Stimulated activated effector memory CD8-positive, alpha-beta T cell treated with anti-CD3 and anti-CD28 coated beads, Interleukin-12 subunit alpha, Interleukin-12 subunit beta, amount 100 ng/mL, for 72 hours (primary cell): ENCODE measurements around the gene APOBEC3F.
"Not testable (repeated sequence)": the region's sequence is repeated elsewhere in the genome, so short reads cannot be mapped to it uniquely, and the experiment has no call there.

ENCODE experiments used
- ATAC-seq: fragments of 150-1000 bp; cut with Tn5 transposase; 2 replicates; pipeline ENCODE4 v1.10.0; 2021
- DNase-seq, 2 donors: peaks; one replicate each; pipeline ENCODE4 v3.0.0; 2021 to 2022; ENCODE audit warnings: low spot score in 2 of 2
- H3K27ac Mint-ChIP-seq: one replicate; pipeline ENCODE4 v1.8.0; 2022; ENCODE audit warnings: mild to moderate bottlenecking, mixed read lengths
- H3K36me3 Mint-ChIP-seq: one replicate; pipeline ENCODE4 v1.8.0; 2022; ENCODE audit warnings: mild to moderate bottlenecking, mixed read lengths
- H3K4me1 Mint-ChIP-seq: one replicate; pipeline ENCODE4 v1.8.0; 2022; ENCODE audit warnings: mixed read lengths
- H3K4me3 Mint-ChIP-seq: one replicate; pipeline ENCODE4 v1.8.0; 2022; ENCODE audit warnings: mild to moderate bottlenecking, mixed read lengths
- H3K9me3 Mint-ChIP-seq: one replicate; pipeline ENCODE4 v1.8.0; 2022; ENCODE audit warnings: mixed read lengths

The APOBEC3F gene

DNA sequence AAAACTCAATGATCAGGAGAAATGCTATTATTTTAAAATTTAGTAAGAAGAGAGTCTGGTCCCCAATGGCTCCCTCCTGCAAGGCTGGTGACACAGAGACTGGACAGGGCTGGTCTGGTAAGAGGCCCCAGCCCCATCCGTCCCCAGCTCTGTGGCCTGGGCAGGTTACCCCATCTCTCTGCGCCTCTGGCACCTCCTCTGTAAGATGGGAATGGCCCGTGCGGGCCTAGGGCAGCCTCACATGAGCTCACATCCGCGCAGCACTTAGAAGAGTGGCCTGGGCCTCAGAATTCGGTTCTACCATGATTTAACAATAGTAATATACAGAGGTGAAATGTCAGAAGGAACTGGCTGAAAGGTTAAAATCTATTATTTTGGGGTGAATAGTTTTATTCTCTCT, 1.2 kb downstream of the APOBEC3F start:
- Mint-ChIP-seq H3K27ac (peak overlapping the region; percentile 94), H3K9me3 (no peaks in the 10 kb centered on the region), H3K36me3 (peaks cover 72% of the 10 kb centered on the region), H3K4me3 (peak overlapping the region; percentile 85), H3K4me1 (peaks cover 62% of the 10 kb centered on the region)
- ATAC-seq: no peak
- no peak for DNase-seq

GRCh38 chr22:39043063-39043462, 2.4 kb downstream of the APOBEC3F start:
- not testable (repeated sequence) for H3K27ac Mint-ChIP-seq, ATAC-seq, DNase-seq, H3K4me3 Mint-ChIP-seq, H3K9me3 Mint-ChIP-seq
- peaks cover 71% of the 10 kb centered on the region for H3K4me1 Mint-ChIP-seq
- peaks cover 80% of the 10 kb centered on the region for H3K36me3 Mint-ChIP-seq

- Mint-ChIP-seq H3K27ac (peak overlapping the region; percentile 82), H3K36me3 (peaks cover 73% of the 10 kb centered on the region), H3K4me1 (peaks cover 54% of the 10 kb centered on the region)
- not testable (repeated sequence) for ATAC-seq, H3K4me3 Mint-ChIP-seq, H3K9me3 Mint-ChIP-seq, DNase-seq
Measured at GRCh38 chr22:39045136-39045535, 4.5 kb downstream of the APOBEC3F start.

GRCh38 chr22:39049486-39049885, 8.8 kb downstream of the APOBEC3F start:
- Mint-ChIP-seq H3K4me1 (peaks cover 32% of the 10 kb centered on the region), H3K27ac (peak overlapping the region; percentile 29), H3K36me3 (peaks cover 54% of the 10 kb centered on the region)
- not testable (repeated sequence) for H3K4me3 Mint-ChIP-seq, ATAC-seq, H3K9me3 Mint-ChIP-seq, DNase-seq

- H3K4me3 Mint-ChIP-seq, ATAC-seq, H3K4me1 Mint-ChIP-seq, H3K9me3 Mint-ChIP-seq, DNase-seq: not testable (repeated sequence)
- Mint-ChIP-seq H3K36me3 (peaks cover 29% of the 10 kb centered on the region), H3K27ac (peak overlapping the region; percentile 80)
Measured at GRCh38 chr22:39051844-39052495, 11.3 kb downstream of the APOBEC3F start.

DNA sequence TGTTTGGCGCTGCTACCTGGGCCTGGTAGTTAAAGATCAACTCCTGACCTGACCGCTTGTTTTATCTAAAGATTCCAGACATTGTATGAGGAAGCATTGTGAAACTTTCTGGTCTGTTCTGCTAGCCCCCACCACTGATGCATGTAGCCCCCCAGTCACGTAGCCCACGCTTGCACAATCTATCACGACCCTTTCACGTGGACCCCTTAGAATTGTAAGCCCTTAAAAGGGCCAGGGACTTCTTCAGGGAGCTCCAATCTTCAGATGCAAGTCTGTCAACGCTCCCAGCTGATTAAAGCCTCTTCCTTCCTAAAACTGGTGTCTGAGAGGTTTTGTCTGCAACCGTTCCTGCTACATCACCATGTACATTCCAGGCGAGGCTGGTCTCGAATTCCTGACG, 15.0 kb downstream of the APOBEC3F start:
- DNase-seq: no peak
- ATAC-seq: no peak
- Mint-ChIP-seq H3K36me3 (peaks cover 19% of the 10 kb centered on the region), H3K9me3 (no peaks in the 10 kb centered on the region), H3K27ac (no peak overlapping the region), H3K4me1 (no peaks in the 10 kb centered on the region), H3K4me3 (no peak overlapping the region)

GRCh38 chr22:39061290-39061689, 20.6 kb downstream of the APOBEC3F start:
- not testable (repeated sequence) for H3K4me3 Mint-ChIP-seq, H3K9me3 Mint-ChIP-seq, ATAC-seq, DNase-seq, H3K36me3 Mint-ChIP-seq, H3K27ac Mint-ChIP-seq
- peaks cover 12% of the 10 kb centered on the region for H3K4me1 Mint-ChIP-seq

- not testable (repeated sequence) for ATAC-seq, H3K27ac Mint-ChIP-seq, H3K36me3 Mint-ChIP-seq, H3K9me3 Mint-ChIP-seq, DNase-seq, H3K4me3 Mint-ChIP-seq
- H3K4me1 Mint-ChIP-seq: peaks cover 12% of the 10 kb centered on the region
Measured at GRCh38 chr22:39061951-39062350, 21.3 kb downstream of the APOBEC3F start.

- DNase-seq, H3K27ac Mint-ChIP-seq, ATAC-seq, H3K9me3 Mint-ChIP-seq, H3K36me3 Mint-ChIP-seq, H3K4me3 Mint-ChIP-seq: not testable (repeated sequence)
- peaks cover 12% of the 10 kb centered on the region for H3K4me1 Mint-ChIP-seq
Measured at GRCh38 chr22:39063904-39064303, 23.2 kb downstream of the APOBEC3F start.

GRCh38 chr22:39066442-39067276, 26.0 kb downstream of the APOBEC3F start:
- H3K27ac Mint-ChIP-seq, H3K36me3 Mint-ChIP-seq: not testable (repeated sequence)
- ATAC-seq: peak; percentile 7

GRCh38 chr22:39068033-39068785, 27.5 kb downstream of the APOBEC3F start:
- H3K27ac Mint-ChIP-seq: no peak overlapping the region
- no peaks in the 10 kb centered on the region for H3K9me3 Mint-ChIP-seq
- peaks cover 17% of the 10 kb centered on the region for H3K4me1 Mint-ChIP-seq
- H3K36me3 Mint-ChIP-seq: peaks cover 5% of the 10 kb centered on the region
- DNase-seq (no peak), ATAC-seq (no peak)
- H3K4me3 Mint-ChIP-seq: no peak overlapping the region

More at GRCh38 chr22:39066442-39067276, 26.0 kb downstream of the APOBEC3F start:
- peaks cover 17% of the 10 kb centered on the region for H3K4me1 Mint-ChIP-seq
- DNase-seq, H3K9me3 Mint-ChIP-seq, H3K4me3 Mint-ChIP-seq: not testable (repeated sequence)

DNA sequence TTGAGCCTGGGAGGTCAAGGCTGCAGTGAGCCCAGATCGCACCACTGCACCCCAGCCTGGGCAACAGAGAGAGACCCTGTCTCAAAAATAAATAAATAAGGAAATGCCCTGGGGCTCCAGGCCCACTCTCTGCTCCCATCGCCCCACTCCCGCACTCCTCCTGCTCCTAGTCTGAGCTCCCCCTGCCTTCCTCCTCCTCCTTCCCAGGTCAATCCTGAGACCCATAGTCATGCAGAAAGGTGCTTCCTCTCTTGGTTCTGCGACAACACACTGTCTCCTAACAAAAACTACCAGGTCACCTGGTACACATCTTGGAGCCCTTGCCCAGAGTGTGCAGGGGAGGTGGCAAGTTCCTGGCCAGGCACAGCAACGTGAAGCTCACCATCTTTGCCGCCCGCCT, 29.5 kb downstream of the APOBEC3F start:
- peaks cover 5% of the 10 kb centered on the region for H3K36me3 Mint-ChIP-seq
- H3K27ac Mint-ChIP-seq: no peak overlapping the region
- DNase-seq: no peak
- H3K9me3 Mint-ChIP-seq: no peaks in the 10 kb centered on the region
- H3K4me1 Mint-ChIP-seq: peaks cover 9% of the 10 kb centered on the region
- H3K4me3 Mint-ChIP-seq: no peak overlapping the region
- no peak for ATAC-seq

DNA sequence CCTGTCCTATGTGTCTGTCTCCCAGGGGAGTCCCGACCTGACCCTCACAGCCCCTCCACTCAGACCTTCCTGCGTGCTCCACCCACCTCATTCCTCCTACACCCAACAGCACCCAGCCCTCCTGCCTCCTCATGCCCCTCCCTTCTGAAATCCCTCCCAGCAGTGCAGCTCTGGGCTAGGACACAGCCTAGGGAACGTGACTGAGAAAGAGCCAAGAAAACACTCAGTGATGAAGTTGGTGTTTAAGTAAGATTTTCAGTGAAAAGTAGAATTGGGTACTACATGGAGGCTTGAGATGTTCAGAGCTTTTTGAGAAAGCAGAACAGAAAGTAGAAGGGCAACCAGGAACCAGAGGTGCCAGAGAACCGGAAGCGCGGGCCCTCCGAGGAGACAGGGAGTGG, 31.9 kb downstream of the APOBEC3F start:
- not testable (repeated sequence) for H3K9me3 Mint-ChIP-seq, DNase-seq, ATAC-seq, H3K27ac Mint-ChIP-seq, H3K4me3 Mint-ChIP-seq
- H3K36me3 Mint-ChIP-seq: peaks cover 20% of the 10 kb centered on the region
- H3K4me1 Mint-ChIP-seq: peaks cover 20% of the 10 kb centered on the region

GRCh38 chr22:39073981-39074380, 33.3 kb downstream of the APOBEC3F start:
- DNase-seq (no peak), ATAC-seq (no peak)
- Mint-ChIP-seq H3K27ac (peak overlapping the region; percentile 8), H3K36me3 (peaks cover 29% of the 10 kb centered on the region), H3K4me1 (peaks cover 28% of the 10 kb centered on the region), H3K4me3 (no peak overlapping the region), H3K9me3 (no peaks in the 10 kb centered on the region)
